ENCODE results near the gene TMEM42.

TMEM42 gene

DNA sequence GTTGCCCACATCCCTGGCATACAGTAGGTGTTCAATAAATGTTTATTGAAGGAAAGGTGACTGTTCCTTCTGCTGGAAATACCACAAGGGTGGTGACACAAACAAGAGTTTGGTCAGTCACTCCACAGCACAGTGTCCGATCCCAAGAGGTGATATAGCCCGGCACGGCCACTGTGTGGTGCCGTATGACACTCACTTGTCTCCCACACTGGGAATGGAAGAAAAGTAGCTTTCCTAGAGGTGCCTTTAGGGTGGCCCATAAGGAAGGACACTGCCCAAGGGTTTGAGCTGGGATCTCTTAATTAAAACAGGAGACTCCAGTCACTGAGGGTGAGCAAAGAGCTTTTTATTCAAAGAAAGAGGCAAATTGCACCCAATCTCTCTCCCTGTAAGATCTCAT, 53.2 kb downstream of the TMEM42 start:
- DNase-seq: no peak
